GM19043 (cell line): Measurements from ENCODE around the gene LY6G6D.

Experiments used
- ATAC-seq: cut with Tn5 transposase; IDR thresholded peaks from one replicate; pipeline ENCODE4 v1.9.1; 2021; ENCODE audit warnings: low read depth; ENCODE audit not compliant: unreplicated experiment

Gene LY6G6D

GRCh38 chr6:31733734-31734133, 18.6 kb downstream of the LY6G6D start:
- ATAC-seq, result no peak

- ATAC-seq, result no peak
Observed at GRCh38 chr6:31734247-31734820, 19.2 kb downstream of the LY6G6D start.

GRCh38 chr6:31734821-31735406, 19.8 kb downstream of the LY6G6D start:
- ATAC-seq, result no peak

- peak; percentile 33 for ATAC-seq
Observed at GRCh38 chr6:31736021-31736767, 21.0 kb downstream of the LY6G6D start, which contains the start of gene CLIC1. CLIC1 (minus strand) TSS chr6:31736530; CDS start chr6:31736300, 230 bp downstream.

- ATAC-seq, result no peak
Observed at GRCh38 chr6:31736768-31737314, 21.7 kb downstream of the LY6G6D start.

- no peak for ATAC-seq
Observed at GRCh38 chr6:31737315-31737990, 22.3 kb downstream of the LY6G6D start.

GRCh38 chr6:31737991-31738979, 23.1 kb downstream of the LY6G6D start:
- no peak for ATAC-seq

GRCh38 chr6:31739639-31740396, 24.7 kb downstream of the LY6G6D start, which contains the start of gene MSH5:
MSH5 (plus strand) TSS chr6:31740005; CDS start chr6:31740467, 462 bp downstream.
- peak; percentile 70 for ATAC-seq

- no peak for ATAC-seq
Observed at GRCh38 chr6:31740397-31741223, 25.5 kb downstream of the LY6G6D start.

- no peak for ATAC-seq
Observed at GRCh38 chr6:31741815-31742214, 26.7 kb downstream of the LY6G6D start.

GRCh38 chr6:31742894-31743293, 27.7 kb downstream of the LY6G6D start:
- ATAC-seq, result no peak

GRCh38 chr6:31744422-31744821, 29.3 kb downstream of the LY6G6D start:
- no peak for ATAC-seq

GRCh38 chr6:31749301-31750036, 34.3 kb downstream of the LY6G6D start:
- ATAC-seq, result no peak

GRCh38 chr6:31750411-31751022, 35.4 kb downstream of the LY6G6D start:
- ATAC-seq, result no peak

GRCh38 chr6:31752739-31753319, 37.7 kb downstream of the LY6G6D start:
- ATAC-seq, result no peak

- no peak for ATAC-seq
Observed at GRCh38 chr6:31758281-31758680, 43.1 kb downstream of the LY6G6D start.

- no peak for ATAC-seq
Observed at GRCh38 chr6:31760790-31761189, 45.6 kb downstream of the LY6G6D start.
